HG03571 (cell line): ENCODE results near the gene UPF1.

Experiments used
- ATAC-seq: cut with Tn5 transposase; IDR thresholded peaks from one replicate; pipeline ENCODE4 v1.9.1; 2021; ENCODE audit not compliant: unreplicated experiment

Gene UPF1

GRCh38 chr19:18869781-18870530 lies 38.2 kb downstream of the UPF1 start:
- ATAC-seq: no peak

- ATAC-seq: no peak
Observed at GRCh38 chr19:18870531-18871172, 38.9 kb downstream of the UPF1 start.

- ATAC-seq: no peak
Observed at GRCh38 chr19:18871543-18871942, 39.8 kb downstream of the UPF1 start.

- no peak for ATAC-seq
Observed at GRCh38 chr19:18875726-18876125, 44.0 kb downstream of the UPF1 start.

- no peak for ATAC-seq
Observed at GRCh38 chr19:18876865-18877264, 45.1 kb downstream of the UPF1 start.

GRCh38 chr19:18878058-18878797 lies 46.5 kb downstream of the UPF1 start:
- ATAC-seq: no peak

GRCh38 chr19:18878858-18879578 lies 47.3 kb downstream of the UPF1 start:
- ATAC-seq: no peak

- no peak for ATAC-seq
Observed at GRCh38 chr19:18879579-18880373, 48.0 kb downstream of the UPF1 start.

GRCh38 chr19:18881491-18881890 lies 49.7 kb downstream of the UPF1 start:
- ATAC-seq: no peak

GRCh38 chr19:18883526-18884304 lies 52.0 kb downstream of the UPF1 start:
- ATAC-seq: no peak

GRCh38 chr19:18886972-18887371 lies 55.2 kb downstream of the UPF1 start:
- ATAC-seq: no peak

GRCh38 chr19:18889949-18890745 lies 58.4 kb downstream of the UPF1 start:
- no peak for ATAC-seq

- no peak for ATAC-seq
Observed at GRCh38 chr19:18893587-18894253, 62.0 kb downstream of the UPF1 start.

- ATAC-seq: no peak
Observed at GRCh38 chr19:18894254-18895037, 62.7 kb downstream of the UPF1 start.

- no peak for ATAC-seq
Observed at GRCh38 chr19:18895038-18895823, 63.5 kb downstream of the UPF1 start.

GRCh38 chr19:18895824-18896341 lies 64.1 kb downstream of the UPF1 start, which contains the start of gene CERS1:
TSS of gene CERS1 (minus strand) at chr19:18896158. CDS start at chr19:18896072, 86 bp downstream.
- no peak for ATAC-seq
